Lower lobe of right lung (tissue), 2 donors: ENCODE measurements around the gene TNFSF13. TPM values are rescaled to one million over a fixed set of nuclear protein-coding genes. Genes with fewer than 3 reads are reported as not detected.

ENCODE experiments used
- ATAC-seq, 2 donors: fragments of 200-7000 bp; cut with Tn5 transposase; one replicate each; pipeline ENCODE4 v1.9.1; 2020 to 2022; ENCODE audit warnings: mild to moderate bottlenecking in 2 of 2, moderate library complexity in 2 of 2
- DNase-seq: peaks from one replicate; pipeline ENCODE4 v3.0.0-alpha.2; 2020
- H3K27ac ChIP-seq: fragments of 200-600 bp; one replicate; pipeline ENCODE4 v1.8.0; 2022
- H3K27me3 ChIP-seq: fragments of 200-600 bp; one replicate; pipeline ENCODE4 v1.8.0; 2022; ENCODE audit warnings: low read depth
- H3K36me3 ChIP-seq: fragments of 200-600 bp; one replicate; pipeline ENCODE4 v1.8.0; 2022; ENCODE audit warnings: mild to moderate bottlenecking
- H3K4me1 ChIP-seq: fragments of 200-600 bp; one replicate; pipeline ENCODE4 v1.8.0; 2022
- H3K4me3 ChIP-seq: fragments of 200-600 bp; one replicate; pipeline ENCODE4 v1.8.0; 2022; ENCODE audit warnings: mild to moderate bottlenecking
- H3K9me3 ChIP-seq: fragments of 200-600 bp; one replicate; pipeline ENCODE4 v1.8.0; 2022
- CTCF ChIP-seq: fragments of 200-600 bp; IDR thresholded peaks from one replicate; pipeline ENCODE4 v1.8.0; 2022; ENCODE audit warnings: antibody characterized with exemption, mild to moderate bottlenecking
- intact Hi-C: fragments of 100-400 bp; cut with DNase I; formaldehyde crosslinking; loops from one replicate; pipeline ENCODE4 v1.11.0; 2022
- total RNA-seq: library from RNA; stranded (reverse); fragmentation: NEBNext Ultra II Directional; extraction: Animal tissue kit (Norgen Biotek cat#: 25700); gene quantifications from one replicate; pipeline ENCODE4 v1.2.1, GENCODE V29; 2021
- donor health status: DM: no; HTN: yes; CAD: no; lungs with severe emphysema.

TNFSF13 gene
- total RNA-seq, 1 donor from 2014 or later = 161 TPM

- intact Hi-C loops = no loop called here
- peaks cover 65% of the 10 kb centered on the region for H3K36me3 ChIP-seq
Measured at GRCh38 chr17:7512824-7513540, 45.6 kb upstream of the TNFSF13 start.

GRCh38 chr17:7513850-7514419, 44.6 kb upstream of the TNFSF13 start:
- Histone ChIP-seq H3K4me3 (no peak overlapping the region), H3K9me3 (no peaks in the 10 kb centered on the region), H3K4me1 (peaks cover 10% of the 10 kb centered on the region), H3K36me3 (peaks cover 56% of the 10 kb centered on the region), H3K27ac (no peak overlapping the region), H3K27me3 (no peaks in the 10 kb centered on the region)
- intact Hi-C loops = no loop called here
- DNase-seq = no peak
- peak; percentile 10 to 15 for ATAC-seq
- no peak for TF ChIP-seq CTCF

More at GRCh38 chr17:7512824-7513540, 45.6 kb upstream of the TNFSF13 start:
- H3K4me3 ChIP-seq = no peak overlapping the region
- no peaks in the 10 kb centered on the region for H3K27me3 ChIP-seq
- no peak overlapping the region for H3K27ac ChIP-seq
- H3K4me1 ChIP-seq = peaks cover 10% of the 10 kb centered on the region
- H3K9me3 ChIP-seq = no peaks in the 10 kb centered on the region
- no peak for DNase-seq
- no peak for TF ChIP-seq CTCF
- ATAC-seq = no peak

- peak; percentile 24 to 67 for ATAC-seq
- peaks cover 35% of the 10 kb centered on the region for H3K36me3 ChIP-seq
- H3K4me3 ChIP-seq = no peak overlapping the region
Measured at GRCh38 chr17:7515911-7516610, 42.5 kb upstream of the TNFSF13 start.

GRCh38 chr17:7523033-7523432, 35.5 kb upstream of the TNFSF13 start:
- intact Hi-C loops = no loop called here
- peak; percentile 54 for DNase-seq
- Histone ChIP-seq H3K9me3 (no peaks in the 10 kb centered on the region), H3K27ac (no peak overlapping the region), H3K4me1 (no peaks in the 10 kb centered on the region), H3K27me3 (no peaks in the 10 kb centered on the region), H3K36me3 (no peaks in the 10 kb centered on the region), H3K4me3 (no peak overlapping the region)
- TF ChIP-seq CTCF = peak; percentile 53
- peak; percentile 66 to 73 for ATAC-seq

More at GRCh38 chr17:7515911-7516610, 42.5 kb upstream of the TNFSF13 start:
- H3K4me1 ChIP-seq = peaks cover 10% of the 10 kb centered on the region
- peak; percentile 58 for DNase-seq
- H3K27me3 ChIP-seq = no peaks in the 10 kb centered on the region
- intact Hi-C loops = no loop called here
- no peak overlapping the region for H3K27ac ChIP-seq
- no peak for TF ChIP-seq CTCF
- H3K9me3 ChIP-seq = no peaks in the 10 kb centered on the region

- no peak for ATAC-seq
- intact Hi-C loops = no loop called here
- TF ChIP-seq CTCF = no peak
Measured at GRCh38 chr17:7528842-7529241, 29.7 kb upstream of the TNFSF13 start.

More at GRCh38 chr17:7528842-7529241, 29.7 kb upstream of the TNFSF13 start:
- H3K4me1 ChIP-seq = no peaks in the 10 kb centered on the region
- no peak for DNase-seq
- H3K9me3 ChIP-seq = peaks cover 17% of the 10 kb centered on the region
- no peak overlapping the region for H3K27ac ChIP-seq
- H3K4me3 ChIP-seq = no peak overlapping the region
- H3K27me3 ChIP-seq = no peaks in the 10 kb centered on the region
- no peaks in the 10 kb centered on the region for H3K36me3 ChIP-seq
